ENCODE data around the gene FGF4. TPM values are rescaled to one million over a fixed set of nuclear protein-coding genes. Genes with fewer than 3 reads are reported as not detected.

FGF4 gene
- polyA plus RNA-seq, 1 experiment = not detected

DNA sequence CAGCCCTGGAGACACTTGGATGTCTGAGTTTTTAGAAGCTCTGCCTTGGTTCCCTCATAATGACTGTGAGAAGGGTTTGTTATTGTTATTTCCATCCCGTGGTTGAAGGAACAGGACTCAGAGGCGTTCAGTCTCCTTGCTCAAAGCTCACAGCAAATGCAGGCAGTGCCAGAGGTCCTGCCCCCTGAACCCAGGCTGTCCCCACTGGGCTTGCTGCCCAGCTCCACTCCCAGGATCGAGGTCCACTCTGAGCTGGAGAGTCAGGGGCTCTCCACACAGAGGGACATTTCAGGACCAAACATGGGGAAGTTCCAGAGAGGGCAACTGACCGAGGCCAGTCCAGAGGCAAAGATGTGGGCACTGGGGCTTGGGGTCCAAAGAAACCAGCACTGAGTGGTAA lies 14.8 kb downstream of the FGF4 start:
- DNase-seq (ENCODE audit: low read depth, low spot score) = no peak
- Histone ChIP-seq H3K9me3 (ENCODE audit: control insufficient read depth, insufficient read depth, low read length) (peaks cover 12% of the 10 kb centered on the region), H3K4me3 (ENCODE audit: low read depth, low read length) (no peak overlapping the region), H3K27me3 (ENCODE audit: control insufficient read depth, insufficient read depth, low read length) (peaks cover 24% of the 10 kb centered on the region), H3K27ac (ENCODE audit: low read depth, low read length) (no peak overlapping the region)
- ChIA-PET CTCF (no interaction called here), POLR2A (no interaction called here)
- TF ChIP-seq, protein P1, sequence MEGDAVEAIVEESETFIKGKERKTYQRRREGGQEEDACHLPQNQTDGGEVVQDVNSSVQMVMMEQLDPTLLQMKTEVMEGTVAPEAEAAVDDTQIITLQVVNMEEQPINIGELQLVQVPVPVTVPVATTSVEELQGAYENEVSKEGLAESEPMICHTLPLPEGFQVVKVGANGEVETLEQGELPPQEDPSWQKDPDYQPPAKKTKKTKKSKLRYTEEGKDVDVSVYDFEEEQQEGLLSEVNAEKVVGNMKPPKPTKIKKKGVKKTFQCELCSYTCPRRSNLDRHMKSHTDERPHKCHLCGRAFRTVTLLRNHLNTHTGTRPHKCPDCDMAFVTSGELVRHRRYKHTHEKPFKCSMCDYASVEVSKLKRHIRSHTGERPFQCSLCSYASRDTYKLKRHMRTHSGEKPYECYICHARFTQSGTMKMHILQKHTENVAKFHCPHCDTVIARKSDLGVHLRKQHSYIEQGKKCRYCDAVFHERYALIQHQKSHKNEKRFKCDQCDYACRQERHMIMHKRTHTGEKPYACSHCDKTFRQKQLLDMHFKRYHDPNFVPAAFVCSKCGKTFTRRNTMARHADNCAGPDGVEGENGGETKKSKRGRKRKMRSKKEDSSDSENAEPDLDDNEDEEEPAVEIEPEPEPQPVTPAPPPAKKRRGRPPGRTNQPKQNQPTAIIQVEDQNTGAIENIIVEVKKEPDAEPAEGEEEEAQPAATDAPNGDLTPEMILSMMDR (IDR thresholded peaks at IDR 0.05; ENCODE audit: low read depth, low read length) = no peak

DNA sequence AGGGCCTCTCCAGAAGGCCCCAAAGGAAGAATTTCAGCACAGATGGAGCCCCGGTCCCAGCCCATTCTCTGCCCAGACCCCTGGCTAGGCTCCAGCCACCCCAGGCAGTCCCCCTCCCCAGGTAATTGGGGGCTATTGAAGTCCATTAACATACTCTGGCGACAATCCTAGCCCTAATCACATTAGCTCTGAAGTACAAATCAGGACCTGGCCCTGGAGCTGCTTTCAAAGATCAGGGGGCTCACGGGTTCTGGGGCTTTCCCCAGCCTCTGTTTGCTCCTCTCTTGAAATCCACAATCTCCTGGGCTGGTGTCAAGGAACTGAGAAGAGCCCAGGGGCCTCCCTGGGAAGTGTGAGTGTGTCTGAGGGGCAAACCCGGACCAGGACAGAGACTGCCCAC lies 22.3 kb downstream of the FGF4 start:
- ChIA-PET CTCF (no interaction called here), POLR2A (no interaction called here)

DNA sequence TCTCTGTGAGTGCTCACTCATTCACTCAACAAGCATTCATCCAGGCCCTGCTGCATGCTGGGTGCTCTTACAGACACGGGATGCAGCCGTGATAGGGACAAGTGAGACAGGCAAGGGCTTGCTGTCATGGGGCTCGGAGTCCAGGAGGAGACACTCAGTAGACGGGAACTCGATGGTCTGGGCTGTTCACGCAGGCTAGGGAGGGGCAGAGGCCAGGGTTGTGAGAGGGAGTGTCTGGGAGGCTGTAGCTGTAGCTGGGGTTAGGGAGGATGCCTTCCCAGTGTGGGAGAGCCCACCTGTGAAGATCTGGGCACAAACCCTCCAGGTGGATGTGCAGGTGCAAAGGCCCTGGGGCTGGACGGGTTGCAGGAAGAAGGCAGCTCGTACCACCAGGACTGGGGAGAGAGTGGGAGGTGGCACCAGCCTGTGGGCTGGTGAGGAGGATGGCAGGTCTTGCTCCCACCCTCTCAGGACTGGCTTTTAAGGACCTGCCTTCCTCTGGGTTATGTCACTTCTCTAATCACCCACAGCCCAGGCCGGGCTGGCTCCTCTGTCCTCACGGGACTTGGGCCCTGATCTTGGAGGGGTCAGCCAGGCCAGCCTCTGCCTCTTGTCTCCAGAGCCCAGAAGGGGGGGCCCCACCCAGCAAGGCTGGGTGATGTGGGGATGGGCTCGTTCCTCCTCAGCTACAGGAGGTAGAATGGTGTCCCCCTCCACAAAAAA lies 24.1 kb downstream of the FGF4 start:
- CTCF ChIA-PET = interaction anchor here (0.6 to 0.7 kb wide), 2 partner anchors 46 to 1010 kb away, joined by 3 to 4 read pairs; no protein-coding TSS in a partner anchor
- POLR2A ChIA-PET = no interaction called here
- H3K27ac ChIP-seq (ENCODE audit: low read depth, low read length) = no peak overlapping the region

More for the DNA sequence above, 22.3 kb downstream of the FGF4 start:
- no peak overlapping the region for H3K4me3 ChIP-seq (ENCODE audit: low read depth, low read length)
- TF ChIP-seq, protein P1 (IDR thresholded peaks at IDR 0.05; ENCODE audit: low read depth, low read length) = no peak
- H3K27me3 ChIP-seq (ENCODE audit: control insufficient read depth, insufficient read depth, low read length) = peaks cover 17% of the 10 kb centered on the region
- no peak overlapping the region for H3K27ac ChIP-seq (ENCODE audit: low read depth, low read length)
- no peaks in the 10 kb centered on the region; the same call in 1 of the 2 replicates for H3K9me3 ChIP-seq (ENCODE audit: control insufficient read depth, insufficient read depth, low read length)
- no peak for DNase-seq (ENCODE audit: low read depth, low spot score)

DNA sequence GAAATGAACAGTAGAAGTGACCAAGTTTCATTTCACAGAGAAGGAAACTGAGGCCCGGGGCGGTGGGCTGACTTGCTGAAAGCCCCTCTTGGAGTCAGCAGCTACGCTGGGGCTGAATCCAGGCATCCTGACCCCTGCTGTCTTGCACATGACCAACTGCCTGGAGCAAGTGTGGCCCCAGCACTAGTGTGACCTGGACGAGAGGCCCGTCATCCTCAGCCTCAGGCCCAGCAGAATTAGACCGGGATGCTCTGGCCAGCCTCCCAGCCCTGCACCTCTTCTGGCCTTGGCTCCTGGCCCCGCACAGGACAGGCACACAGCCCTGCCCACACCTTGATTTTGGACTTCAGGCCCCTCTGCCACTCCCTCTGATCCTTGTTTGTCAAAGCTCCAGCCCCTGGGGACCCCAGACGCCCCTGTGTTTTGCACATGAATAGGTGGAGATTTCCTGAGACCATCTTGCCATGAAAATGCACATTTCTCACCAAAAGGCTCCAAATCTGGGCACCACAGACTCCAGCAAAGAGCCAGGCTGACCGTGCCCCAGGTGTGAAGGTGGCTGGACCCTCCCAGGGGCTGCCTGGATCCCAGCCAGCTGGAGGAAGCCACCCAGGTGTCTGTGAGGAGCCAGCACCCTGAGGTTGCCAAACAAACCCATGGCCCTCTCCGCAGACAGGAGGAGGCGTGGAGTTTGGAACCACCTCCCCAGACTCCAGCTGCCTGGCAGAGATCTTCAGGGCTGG lies 24.9 kb downstream of the FGF4 start:
- Histone ChIP-seq H3K27me3 (ENCODE audit: control insufficient read depth, insufficient read depth, low read length) (peaks cover 15% of the 10 kb centered on the region), H3K27ac (ENCODE audit: low read depth, low read length) (no peak overlapping the region), H3K4me3 (ENCODE audit: low read depth, low read length) (no peak overlapping the region), H3K9me3 (ENCODE audit: control insufficient read depth, insufficient read depth, low read length) (no peaks in the 10 kb centered on the region; the same call in 1 of the 2 replicates)
- CTCF ChIA-PET = no interaction called here
- POLR2A ChIA-PET = no interaction called here
- TF ChIP-seq, protein P1 (IDR thresholded peaks at IDR 0.05; ENCODE audit: low read depth, low read length) = no peak
- DNase-seq (ENCODE audit: low read depth, low spot score) = no peak

More for the DNA sequence above, 24.1 kb downstream of the FGF4 start:
- TF ChIP-seq, protein P1 (IDR thresholded peaks at IDR 0.05; ENCODE audit: low read depth, low read length) = no peak
- Histone ChIP-seq H3K9me3 (ENCODE audit: control insufficient read depth, insufficient read depth, low read length) (no peaks in the 10 kb centered on the region; the same call in 1 of the 2 replicates), H3K4me3 (ENCODE audit: low read depth, low read length) (no peak overlapping the region), H3K27me3 (ENCODE audit: control insufficient read depth, insufficient read depth, low read length) (peaks cover 16% of the 10 kb centered on the region)
- no peak for DNase-seq (ENCODE audit: low read depth, low spot score)

DNA sequence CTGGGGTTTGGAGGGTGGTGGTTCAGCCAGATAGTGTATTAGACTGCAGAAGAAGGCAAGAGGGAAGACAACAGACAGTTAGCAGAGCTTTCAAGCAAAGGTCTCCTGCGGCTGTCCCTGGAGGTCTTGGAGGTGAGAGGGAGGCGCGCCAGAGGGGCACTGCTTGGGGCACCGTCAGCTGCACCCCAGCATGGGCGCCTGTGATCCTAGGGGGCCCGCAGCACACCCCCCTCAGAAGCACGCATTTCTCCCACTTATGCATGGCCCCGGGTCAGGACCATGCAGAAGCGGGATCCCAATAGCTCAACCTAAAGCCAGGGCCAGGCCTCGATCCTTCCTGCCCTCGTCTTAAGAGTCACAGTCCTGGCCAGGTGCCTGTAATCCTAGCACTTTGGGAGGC lies 26.5 kb downstream of the FGF4 start:
- POLR2A ChIA-PET = no interaction called here
- CTCF ChIA-PET = no interaction called here
- no peak overlapping the region for H3K4me3 ChIP-seq (ENCODE audit: low read depth, low read length)
- H3K27me3 ChIP-seq (ENCODE audit: control insufficient read depth, insufficient read depth, low read length) = peaks cover 12% of the 10 kb centered on the region
- H3K27ac ChIP-seq (ENCODE audit: low read depth, low read length) = no peak overlapping the region
- no peak for DNase-seq (ENCODE audit: low read depth, low spot score)
- TF ChIP-seq, protein P1 (IDR thresholded peaks at IDR 0.05; ENCODE audit: low read depth, low read length) = no peak
- no peaks in the 10 kb centered on the region; the same call in 1 of the 2 replicates for H3K9me3 ChIP-seq (ENCODE audit: control insufficient read depth, insufficient read depth, low read length)
